WTC11 (cell line): ENCODE measurements around the gene PCDH19.

Source experiments
- CREB1 ChIP-seq: sonication (generic); formaldehyde crosslinking; IDR thresholded peaks from 2 replicates; pipeline ENCODE4 v1.8.0; 2023; ENCODE audit warnings: mild to moderate bottlenecking, missing genetic modification reagents
- ESRRA ChIP-seq: sonication (generic); formaldehyde crosslinking; IDR thresholded peaks from 2 replicates; pipeline ENCODE4 v1.8.1; 2022; ENCODE audit warnings: mild to moderate bottlenecking, missing genetic modification reagents, borderline replicate concordance
- ETV6 ChIP-seq: sonication (generic); formaldehyde crosslinking; IDR thresholded peaks from 2 replicates; pipeline ENCODE4 v1.8.1; 2022; ENCODE audit warnings: mild to moderate bottlenecking, missing genetic modification reagents
- RELA ChIP-seq: sonication (generic); formaldehyde crosslinking; IDR thresholded peaks from 2 replicates; pipeline ENCODE4 v1.8.1; 2022; ENCODE audit warnings: missing genetic modification reagents, mild to moderate bottlenecking, borderline replicate concordance
- RORB ChIP-seq: fragments of 250-450 bp; sonication (Bioruptor Pico); IDR thresholded peaks from 2 replicates; pipeline ENCODE4 v1.9.0; 2021; ENCODE audit warnings: mild to moderate bottlenecking
- SP1 ChIP-seq: sonication (generic); formaldehyde crosslinking; conservative IDR thresholded peaks from 2 replicates; pipeline ENCODE4 v1.8.1; 2022; ENCODE audit warnings: missing genetic modification reagents
- ZNF138 ChIP-seq: sonication (generic); formaldehyde crosslinking; conservative IDR thresholded peaks from 2 replicates; pipeline ENCODE4 v1.8.1; 2022; ENCODE audit warnings: mild to moderate bottlenecking, moderate library complexity, missing genetic modification reagents
- TF ChIP-seq, protein P1 (sequence below): fragments of 200-600 bp; IDR thresholded peaks from 2 replicates; pipeline ENCODE4 v1.8.0; 2022; ENCODE audit warnings: antibody characterized with exemption
- TF ChIP-seq, protein P2 (sequence below): fragments of 250-450 bp; sonication (Bioruptor Pico); IDR thresholded peaks from 2 replicates; pipeline ENCODE4 v2.1.2; 2022; ENCODE audit warnings: mild to moderate bottlenecking, moderate library complexity
- TF ChIP-seq, protein P3 (sequence below): sonication (generic); formaldehyde crosslinking; IDR thresholded peaks from 2 replicates; pipeline ENCODE4 v1.8.1; 2022; ENCODE audit warnings: mild to moderate bottlenecking, moderate library complexity, missing genetic modification reagents
- TF ChIP-seq, protein P4 (sequence below): sonication (generic); formaldehyde crosslinking; IDR thresholded peaks from 2 replicates; pipeline ENCODE4 v1.8.0; 2022; ENCODE audit warnings: mild to moderate bottlenecking, missing genetic modification reagents
- TF ChIP-seq, protein P5 (sequence below): sonication (generic); formaldehyde crosslinking; IDR thresholded peaks from 2 replicates; pipeline ENCODE4 v1.8.0; 2023; ENCODE audit warnings: missing genetic modification reagents

DNA sequence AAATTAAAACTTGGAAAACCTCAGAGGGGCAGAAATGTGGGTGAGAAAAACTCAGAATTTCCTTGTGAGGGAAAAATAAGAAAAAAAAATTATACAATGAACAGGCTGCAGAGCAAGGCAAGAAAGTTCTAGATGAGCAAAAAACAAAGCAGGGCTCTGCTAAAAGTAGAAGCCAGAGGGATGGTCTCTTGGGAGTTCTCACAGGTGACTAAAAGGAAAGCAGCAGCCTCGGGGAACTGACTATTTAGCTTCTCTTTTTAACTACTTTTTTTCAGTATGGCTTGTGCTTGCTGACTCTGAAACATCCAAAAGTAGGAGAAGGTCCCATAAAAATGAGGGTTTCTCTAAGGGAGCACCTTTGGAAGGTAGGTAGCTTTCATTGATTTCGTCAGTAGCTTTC is 36.4 kb downstream of the PCDH19 start:
- TF ChIP-seq, protein P1, sequence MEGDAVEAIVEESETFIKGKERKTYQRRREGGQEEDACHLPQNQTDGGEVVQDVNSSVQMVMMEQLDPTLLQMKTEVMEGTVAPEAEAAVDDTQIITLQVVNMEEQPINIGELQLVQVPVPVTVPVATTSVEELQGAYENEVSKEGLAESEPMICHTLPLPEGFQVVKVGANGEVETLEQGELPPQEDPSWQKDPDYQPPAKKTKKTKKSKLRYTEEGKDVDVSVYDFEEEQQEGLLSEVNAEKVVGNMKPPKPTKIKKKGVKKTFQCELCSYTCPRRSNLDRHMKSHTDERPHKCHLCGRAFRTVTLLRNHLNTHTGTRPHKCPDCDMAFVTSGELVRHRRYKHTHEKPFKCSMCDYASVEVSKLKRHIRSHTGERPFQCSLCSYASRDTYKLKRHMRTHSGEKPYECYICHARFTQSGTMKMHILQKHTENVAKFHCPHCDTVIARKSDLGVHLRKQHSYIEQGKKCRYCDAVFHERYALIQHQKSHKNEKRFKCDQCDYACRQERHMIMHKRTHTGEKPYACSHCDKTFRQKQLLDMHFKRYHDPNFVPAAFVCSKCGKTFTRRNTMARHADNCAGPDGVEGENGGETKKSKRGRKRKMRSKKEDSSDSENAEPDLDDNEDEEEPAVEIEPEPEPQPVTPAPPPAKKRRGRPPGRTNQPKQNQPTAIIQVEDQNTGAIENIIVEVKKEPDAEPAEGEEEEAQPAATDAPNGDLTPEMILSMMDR = no peak
- TF ChIP-seq, protein P2, sequence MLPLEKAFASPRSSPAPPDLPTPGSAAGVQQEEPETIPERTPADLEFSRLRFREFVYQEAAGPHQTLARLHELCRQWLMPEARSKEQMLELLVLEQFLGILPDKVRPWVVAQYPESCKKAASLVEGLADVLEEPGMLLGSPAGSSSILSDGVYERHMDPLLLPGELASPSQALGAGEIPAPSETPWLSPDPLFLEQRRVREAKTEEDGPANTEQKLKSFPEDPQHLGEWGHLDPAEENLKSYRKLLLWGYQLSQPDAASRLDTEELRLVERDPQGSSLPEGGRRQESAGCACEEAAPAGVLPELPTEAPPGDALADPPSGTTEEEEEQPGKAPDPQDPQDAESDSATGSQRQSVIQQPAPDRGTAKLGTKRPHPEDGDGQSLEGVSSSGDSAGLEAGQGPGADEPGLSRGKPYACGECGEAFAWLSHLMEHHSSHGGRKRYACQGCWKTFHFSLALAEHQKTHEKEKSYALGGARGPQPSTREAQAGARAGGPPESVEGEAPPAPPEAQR = no peak
- TF ChIP-seq ETV6 (CRISPR knock-in tag) (no peak), CREB1 (no peak), ZNF138 (no peak), RELA (CRISPR knock-in tag) (no peak), RORB (no peak), ESRRA (CRISPR knock-in tag) (no peak), SP1 (CRISPR knock-in tag) (no peak)
- TF ChIP-seq, protein P3, sequence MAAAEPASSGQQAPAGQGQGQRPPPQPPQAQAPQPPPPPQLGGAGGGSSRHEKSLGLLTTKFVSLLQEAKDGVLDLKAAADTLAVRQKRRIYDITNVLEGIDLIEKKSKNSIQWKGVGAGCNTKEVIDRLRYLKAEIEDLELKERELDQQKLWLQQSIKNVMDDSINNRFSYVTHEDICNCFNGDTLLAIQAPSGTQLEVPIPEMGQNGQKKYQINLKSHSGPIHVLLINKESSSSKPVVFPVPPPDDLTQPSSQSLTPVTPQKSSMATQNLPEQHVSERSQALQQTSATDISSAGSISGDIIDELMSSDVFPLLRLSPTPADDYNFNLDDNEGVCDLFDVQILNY (CRISPR knock-in tag) = no peak
- TF ChIP-seq, protein P4, sequence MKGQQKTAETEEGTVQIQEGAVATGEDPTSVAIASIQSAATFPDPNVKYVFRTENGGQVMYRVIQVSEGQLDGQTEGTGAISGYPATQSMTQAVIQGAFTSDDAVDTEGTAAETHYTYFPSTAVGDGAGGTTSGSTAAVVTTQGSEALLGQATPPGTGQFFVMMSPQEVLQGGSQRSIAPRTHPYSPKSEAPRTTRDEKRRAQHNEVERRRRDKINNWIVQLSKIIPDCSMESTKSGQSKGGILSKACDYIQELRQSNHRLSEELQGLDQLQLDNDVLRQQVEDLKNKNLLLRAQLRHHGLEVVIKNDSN (CRISPR knock-in tag) = no peak
- TF ChIP-seq, protein P5, sequence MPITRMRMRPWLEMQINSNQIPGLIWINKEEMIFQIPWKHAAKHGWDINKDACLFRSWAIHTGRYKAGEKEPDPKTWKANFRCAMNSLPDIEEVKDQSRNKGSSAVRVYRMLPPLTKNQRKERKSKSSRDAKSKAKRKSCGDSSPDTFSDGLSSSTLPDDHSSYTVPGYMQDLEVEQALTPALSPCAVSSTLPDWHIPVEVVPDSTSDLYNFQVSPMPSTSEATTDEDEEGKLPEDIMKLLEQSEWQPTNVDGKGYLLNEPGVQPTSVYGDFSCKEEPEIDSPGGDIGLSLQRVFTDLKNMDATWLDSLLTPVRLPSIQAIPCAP (CRISPR knock-in tag) = no peak
